Nephron (organoid): ENCODE data around the gene RANGAP1.

Source experiments
- H3K27ac Mint-ChIP-seq, 3 experiments: 2 replicates each; pipeline ENCODE4 v1.8.0; 2020; ENCODE audit warnings: mixed read lengths in 3 of 3, mild to moderate bottlenecking in 2 of 3, moderate library complexity in 1 of 3
- H3K27me3 Mint-ChIP-seq: 2 replicates; pipeline ENCODE4 v1.8.0; 2021; ENCODE audit warnings: low read depth, mild to moderate bottlenecking, moderate library complexity, mixed read lengths
- H3K36me3 Mint-ChIP-seq: 2 replicates; pipeline ENCODE4 v1.8.0; 2020; ENCODE audit warnings: low read depth, mixed read lengths
- H3K4me1 Mint-ChIP-seq: 2 replicates; pipeline ENCODE4 v1.8.0; 2020; ENCODE audit warnings: mixed read lengths
- H3K4me3 Mint-ChIP-seq, 3 experiments: 2 replicates each; pipeline ENCODE4 v1.8.0; 2020; ENCODE audit warnings: mild to moderate bottlenecking in 3 of 3, mixed read lengths in 3 of 3, moderate library complexity in 2 of 3
- H3K9me3 Mint-ChIP-seq: 2 replicates; pipeline ENCODE4 v1.8.0; 2020; ENCODE audit warnings: mixed read lengths
- TF ChIP-seq, protein P1 (sequence below), 3 experiments: fragments of 200-600 bp; sonication (generic); IDR thresholded peaks; one replicate each; pipeline ENCODE4 v1.5.0; 2021; ENCODE audit warnings: antibody characterized with exemption in 3 of 3; ENCODE audit not compliant: unreplicated experiment in 3 of 3

Gene RANGAP1

DNA sequence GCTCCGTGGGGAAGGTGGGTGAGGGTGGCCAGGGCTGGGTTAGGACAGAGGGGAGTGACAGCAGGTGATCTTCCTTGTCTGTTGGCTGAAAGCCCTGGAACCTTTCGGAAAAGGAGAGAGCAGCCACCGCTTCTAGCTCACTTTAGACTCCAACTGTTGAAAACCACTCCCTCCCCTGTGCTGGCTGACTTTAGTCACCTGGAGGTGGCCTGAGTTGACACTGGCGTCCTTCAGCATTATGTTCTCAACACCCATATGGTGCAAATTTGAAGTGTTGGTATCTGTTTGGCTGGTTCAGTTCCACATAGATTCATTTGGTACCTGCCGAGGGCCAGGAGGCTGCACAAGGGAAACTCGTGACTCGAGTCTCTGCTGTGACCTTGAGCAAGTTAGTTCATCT lies 44.2 kb upstream of the RANGAP1 start:
- Mint-ChIP-seq H3K36me3 (peaks cover 64% of the 10 kb centered on the region), H3K4me3 (no peak overlapping the region), H3K27me3 (peaks cover 4% of the 10 kb centered on the region), H3K27ac (no peak overlapping the region), H3K4me1 (no peaks in the 10 kb centered on the region), H3K9me3 (no peaks in the 10 kb centered on the region)
- TF ChIP-seq, protein P1, sequence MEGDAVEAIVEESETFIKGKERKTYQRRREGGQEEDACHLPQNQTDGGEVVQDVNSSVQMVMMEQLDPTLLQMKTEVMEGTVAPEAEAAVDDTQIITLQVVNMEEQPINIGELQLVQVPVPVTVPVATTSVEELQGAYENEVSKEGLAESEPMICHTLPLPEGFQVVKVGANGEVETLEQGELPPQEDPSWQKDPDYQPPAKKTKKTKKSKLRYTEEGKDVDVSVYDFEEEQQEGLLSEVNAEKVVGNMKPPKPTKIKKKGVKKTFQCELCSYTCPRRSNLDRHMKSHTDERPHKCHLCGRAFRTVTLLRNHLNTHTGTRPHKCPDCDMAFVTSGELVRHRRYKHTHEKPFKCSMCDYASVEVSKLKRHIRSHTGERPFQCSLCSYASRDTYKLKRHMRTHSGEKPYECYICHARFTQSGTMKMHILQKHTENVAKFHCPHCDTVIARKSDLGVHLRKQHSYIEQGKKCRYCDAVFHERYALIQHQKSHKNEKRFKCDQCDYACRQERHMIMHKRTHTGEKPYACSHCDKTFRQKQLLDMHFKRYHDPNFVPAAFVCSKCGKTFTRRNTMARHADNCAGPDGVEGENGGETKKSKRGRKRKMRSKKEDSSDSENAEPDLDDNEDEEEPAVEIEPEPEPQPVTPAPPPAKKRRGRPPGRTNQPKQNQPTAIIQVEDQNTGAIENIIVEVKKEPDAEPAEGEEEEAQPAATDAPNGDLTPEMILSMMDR (IDR thresholded peaks at IDR 0.05; ENCODE audit: unreplicated experiment in 3 of 3): no peak

DNA sequence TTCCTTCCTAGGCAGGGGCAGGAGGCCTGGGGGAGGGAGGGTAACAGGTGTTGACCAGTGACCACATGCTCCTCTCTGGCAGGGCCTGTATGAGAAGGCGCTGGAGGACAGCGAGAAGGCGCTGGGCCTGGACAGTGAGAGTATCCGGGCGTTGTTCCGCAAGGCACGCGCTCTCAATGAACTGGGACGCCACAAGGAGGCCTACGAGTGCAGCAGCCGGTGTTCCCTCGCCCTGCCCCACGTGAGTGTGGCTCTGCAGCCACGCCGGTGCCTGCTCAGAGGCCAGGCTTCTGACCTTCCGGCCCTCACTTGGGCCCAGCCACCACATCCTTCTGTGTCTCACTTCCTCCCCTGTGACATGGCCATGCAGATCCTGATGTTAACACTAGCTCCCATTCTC lies 41.1 kb upstream of the RANGAP1 start:
- H3K27me3 Mint-ChIP-seq: peaks cover 4% of the 10 kb centered on the region
- H3K9me3 Mint-ChIP-seq: no peaks in the 10 kb centered on the region
- no peak overlapping the region for H3K4me3 Mint-ChIP-seq
- H3K4me1 Mint-ChIP-seq: no peaks in the 10 kb centered on the region
- TF ChIP-seq, protein P1 (IDR thresholded peaks at IDR 0.05; ENCODE audit: unreplicated experiment in 3 of 3): no peak
- H3K36me3 Mint-ChIP-seq: peaks cover 65% of the 10 kb centered on the region
- H3K27ac Mint-ChIP-seq: no peak overlapping the region

DNA sequence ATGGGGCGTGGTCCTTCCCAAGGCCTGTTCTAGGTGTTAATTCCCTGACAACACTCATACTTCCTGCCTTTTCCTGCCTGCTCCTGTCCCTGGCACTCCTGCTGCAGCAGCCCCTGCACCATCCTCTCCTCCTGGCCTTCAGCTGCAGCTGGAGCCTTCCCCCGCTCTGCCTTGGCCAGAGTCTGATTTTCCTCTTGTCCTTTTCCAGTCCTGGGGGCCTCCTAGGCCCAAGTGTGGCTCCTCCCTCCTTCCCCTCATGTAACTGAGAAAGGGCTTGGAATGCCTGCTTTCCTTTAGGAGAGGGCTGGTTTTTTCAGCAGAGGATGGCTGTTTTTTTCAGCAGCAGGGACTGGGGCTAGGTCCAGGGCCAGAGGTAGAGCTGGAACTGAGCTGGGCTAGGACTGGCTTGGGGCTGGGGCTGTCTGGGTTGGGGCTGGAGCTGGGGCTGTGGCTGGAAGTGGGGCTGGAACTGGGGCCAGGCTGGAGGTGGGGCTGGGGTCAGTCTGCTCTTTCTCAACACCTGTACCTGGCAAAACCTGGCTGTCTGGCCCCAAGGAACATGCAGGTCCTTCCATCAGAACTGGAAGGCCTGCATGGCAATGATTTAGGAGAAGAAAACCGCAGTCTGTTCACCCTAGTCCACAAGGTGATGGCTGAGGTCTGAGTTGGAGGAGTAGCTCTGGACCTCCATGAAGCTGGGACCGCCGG lies 39.0 kb upstream of the RANGAP1 start:
- Mint-ChIP-seq H3K27ac (no peak overlapping the region), H3K4me1 (no peaks in the 10 kb centered on the region), H3K27me3 (peaks cover 4% of the 10 kb centered on the region), H3K4me3 (no peak overlapping the region), H3K9me3 (no peaks in the 10 kb centered on the region), H3K36me3 (peaks cover 62% of the 10 kb centered on the region)
- TF ChIP-seq, protein P1 (IDR thresholded peaks at IDR 0.05; ENCODE audit: unreplicated experiment in 3 of 3): no peak

DNA sequence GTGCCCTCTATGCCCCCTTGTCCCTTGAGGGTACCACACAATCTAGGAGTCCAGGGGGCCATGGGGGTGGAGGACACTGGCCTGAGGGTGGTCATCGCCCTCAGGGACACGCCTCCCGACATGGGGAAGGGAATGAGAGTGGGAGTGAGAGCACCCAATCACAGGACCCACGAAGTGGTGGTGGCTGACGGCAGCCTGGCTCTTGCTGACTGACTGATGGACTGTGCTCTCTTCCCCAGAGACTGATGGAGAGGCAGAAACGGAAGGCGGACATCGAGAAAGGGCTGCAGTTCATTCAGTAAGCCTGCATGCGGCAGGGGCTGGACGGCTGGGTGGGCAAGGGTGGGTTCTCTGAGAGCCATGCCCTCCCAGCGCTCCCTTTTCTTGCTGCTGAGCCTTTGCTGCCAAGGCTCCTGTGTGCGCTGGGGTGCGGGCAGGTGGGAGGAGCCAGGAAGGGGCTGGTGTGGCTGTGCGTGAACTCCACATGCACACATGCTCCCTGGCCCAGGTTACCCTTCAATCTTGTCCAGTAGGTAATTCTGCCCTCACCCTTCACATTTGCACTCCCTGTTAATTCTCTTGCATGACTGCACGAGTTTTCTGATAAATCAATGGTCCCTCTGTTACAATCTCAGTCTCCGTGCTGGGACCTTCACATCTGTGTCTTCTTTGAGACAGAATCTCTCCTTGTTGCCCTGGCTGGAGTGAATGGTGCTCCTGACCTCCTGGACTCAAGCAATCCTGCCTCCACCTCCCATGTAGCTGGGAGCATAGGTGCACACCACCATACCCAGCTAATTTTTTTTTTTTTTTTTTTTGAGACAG lies 34.6 kb upstream of the RANGAP1 start:
- Mint-ChIP-seq H3K4me3 (no peak overlapping the region), H3K9me3 (no peaks in the 10 kb centered on the region), H3K27me3 (peaks cover 4% of the 10 kb centered on the region)

DNA sequence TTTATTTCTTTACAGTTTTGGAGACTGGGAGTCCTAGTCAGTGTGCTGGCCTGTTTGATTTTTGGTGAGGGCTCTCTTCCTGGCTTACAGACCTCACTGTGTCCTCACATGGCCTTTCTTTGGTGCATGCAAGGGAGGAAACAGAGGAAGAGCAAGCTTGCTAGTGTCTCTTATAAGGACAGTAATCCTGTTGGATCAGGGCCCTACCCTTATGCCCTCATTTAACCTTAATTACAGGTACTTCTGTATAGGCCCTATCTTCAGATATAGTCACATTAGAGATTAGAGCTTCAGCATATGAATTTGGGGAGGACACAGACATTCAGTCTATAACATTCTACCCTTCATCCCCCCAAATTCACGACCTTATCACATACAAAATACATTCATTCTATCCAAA lies 29.6 kb upstream of the RANGAP1 start:
- Mint-ChIP-seq H3K36me3 (peaks cover 22% of the 10 kb centered on the region), H3K27me3 (no peaks in the 10 kb centered on the region), H3K4me3 (no peak overlapping the region), H3K9me3 (no peaks in the 10 kb centered on the region), H3K4me1 (no peaks in the 10 kb centered on the region), H3K27ac (no peak overlapping the region)
- TF ChIP-seq, protein P1 (IDR thresholded peaks at IDR 0.05; ENCODE audit: unreplicated experiment in 3 of 3): no peak

More for the DNA sequence above, 34.6 kb upstream of the RANGAP1 start:
- Mint-ChIP-seq H3K36me3 (peaks cover 42% of the 10 kb centered on the region), H3K27ac (no peak overlapping the region), H3K4me1 (no peaks in the 10 kb centered on the region)
- TF ChIP-seq, protein P1 (IDR thresholded peaks at IDR 0.05; ENCODE audit: unreplicated experiment in 3 of 3): no peak
